Mesodermal cell (in vitro differentiated cells): ENCODE measurements around the gene RAB26.
"Not testable (repeated sequence)": the region's sequence is repeated elsewhere in the genome, so short reads cannot be mapped to it uniquely, and the experiment has no call there.

Experiments used
- H3K27ac ChIP-seq: 2 replicates; pipeline ENCODE4 v1.7.0; 2013; ENCODE audit warnings: mild to moderate bottlenecking, low read depth, low read length, moderate library complexity; ENCODE audit not compliant: severe bottlenecking
- H3K36me3 ChIP-seq: 2 replicates; pipeline ENCODE4 v1.7.1; 2013; ENCODE audit warnings: mild to moderate bottlenecking, low read length, moderate library complexity; ENCODE audit not compliant: control insufficient read depth, insufficient read depth
- H3K4me1 ChIP-seq: one replicate; pipeline ENCODE4 v1.7.1; 2013; ENCODE audit warnings: mild to moderate bottlenecking, low read length; ENCODE audit not compliant: insufficient read depth, control insufficient read depth, poor library complexity, severe bottlenecking
- H3K4me3 ChIP-seq: 2 replicates; pipeline ENCODE4 v1.7.0; 2013; ENCODE audit warnings: low read length, control low read depth, mild to moderate bottlenecking; ENCODE audit not compliant: insufficient read depth, poor library complexity, severe bottlenecking; ENCODE audit errors: extremely low read depth
- H3K9me3 ChIP-seq: 2 replicates; pipeline ENCODE4 v1.7.1; 2013; ENCODE audit warnings: mild to moderate bottlenecking, low read length, moderate library complexity; ENCODE audit not compliant: control insufficient read depth
- WGBS, 2 experiments: methylation state at CpG; one replicate each; pipeline ENCODE4 v1.1.5; 2013; ENCODE audit warnings: missing lambda C conversion rate in 2 of 2; ENCODE audit not compliant: insufficient coverage in 2 of 2; 5-methylcytosine and 5-hydroxymethylcytosine counted together

The RAB26 gene

GRCh38 chr16:2199621-2200139 is 51.3 kb downstream of the RAB26 start:
- H3K4me1 ChIP-seq: peaks cover 9% of the 10 kb centered on the region
- no peak overlapping the region for H3K27ac ChIP-seq
- H3K4me3 ChIP-seq: no peak overlapping the region
- no peaks in the 10 kb centered on the region for H3K36me3 ChIP-seq
- no peaks in the 10 kb centered on the region for H3K9me3 ChIP-seq
- WGBS, 2 experiments: 71 to 76% methylated on average over 6 to 9 of the region's 14 CpGs

GRCh38 chr16:2200313-2200712 is 51.9 kb downstream of the RAB26 start:
- H3K9me3 ChIP-seq: no peaks in the 10 kb centered on the region
- no peaks in the 10 kb centered on the region for H3K36me3 ChIP-seq
- WGBS, 2 experiments: 88% methylated on average over 3 of the region's 6 CpGs; no CpG with 5 or more reads in 1 of the 2 experiments
- H3K27ac ChIP-seq: no peak overlapping the region
- no peak overlapping the region for H3K4me3 ChIP-seq
- H3K4me1 ChIP-seq: peaks cover 8% of the 10 kb centered on the region

GRCh38 chr16:2203119-2203688 is 54.8 kb downstream of the RAB26 start:
- 96 to 97% methylated on average over 3 to 4 of the region's 8 CpGs for WGBS, 2 experiments
- H3K27ac ChIP-seq, H3K9me3 ChIP-seq, H3K4me1 ChIP-seq, H3K4me3 ChIP-seq: not testable (repeated sequence)
- H3K36me3 ChIP-seq: peaks cover 16% of the 10 kb centered on the region
